ENCODE results near the gene PSMC3IP.

PSMC3IP gene

DNA sequence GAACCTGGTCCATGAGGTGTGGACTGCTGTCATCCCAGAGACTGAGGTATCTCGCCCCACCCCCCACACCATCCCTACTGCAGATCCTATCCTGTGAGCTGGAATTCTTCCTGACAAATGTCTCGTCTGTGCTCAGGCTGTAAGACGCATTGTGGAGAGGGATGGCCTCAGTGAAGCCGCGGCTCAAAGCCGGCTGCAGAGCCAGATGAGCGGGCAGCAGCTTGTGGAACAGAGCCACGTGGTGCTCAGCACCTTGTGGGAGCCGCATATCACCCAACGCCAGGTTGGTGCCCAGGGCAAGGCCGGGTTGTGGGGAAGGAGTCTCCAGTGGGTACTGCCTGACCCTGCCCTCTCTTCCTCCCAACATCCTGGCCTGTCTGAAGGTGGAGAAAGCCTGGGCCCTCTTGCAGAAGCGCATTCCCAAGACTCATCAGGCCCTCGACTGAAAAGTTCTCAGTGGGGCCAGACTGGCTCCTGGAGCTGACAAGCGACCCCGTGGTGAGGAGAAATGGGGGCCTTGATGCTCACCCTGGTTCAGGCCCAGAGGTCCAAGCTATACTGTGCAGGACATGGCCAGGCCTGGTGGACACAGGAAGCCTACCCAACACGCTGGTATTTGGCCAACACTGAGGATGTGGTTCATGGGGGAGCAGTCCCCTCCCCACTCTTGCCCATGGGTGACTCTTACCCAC is 11.9 kb downstream of the PSMC3IP start:
- H3K9me3 ChIP-seq (ENCODE audit: control extremely low read depth in 1 of 5, control insufficient read depth in 4 of 5, insufficient read depth in 2 of 5, low read depth in 1 of 5, low read length in 4 of 5): no peaks in the 10 kb centered on the region
- CTCF ChIA-PET: interaction anchor here (1.0 to 2.7 kb wide), 4 partner anchors 12 to 46 kb away, joined by 3 to 11 read pairs (median 4); partner anchors contain the start of gene PSMC3IP
- peaks cover 4 to 55% (median 47%) of the 10 kb centered on the region in 4 experiments for H3K4me1 ChIP-seq (ENCODE audit: control extremely low read depth in 1 of 4, control insufficient read depth in 4 of 4, insufficient read depth in 4 of 4, low read length in 3 of 4)
- peaks cover 12 to 53% (median 33%) of the 10 kb centered on the region in 4 experiments for H3K36me3 ChIP-seq (ENCODE audit: control insufficient read depth in 4 of 4, insufficient read depth in 4 of 4, low read length in 3 of 4)
- no peak overlapping the region for H3K4me3 ChIP-seq (ENCODE audit: control insufficient read depth in 1 of 7, extremely low read depth in 1 of 7, insufficient read depth in 4 of 7, low read depth in 2 of 7, low read length in 6 of 7)
- POLR2A ChIA-PET: interaction anchor here (1.0 kb wide), 1 partner anchor 11 kb away, joined by 4 read pairs; no protein-coding TSS in a partner anchor
- 95% methylated on average over 16 of the region's 16 CpGs for WGBS (ENCODE audit: insufficient coverage)
- DNase-seq: no peak
- peak overlapping the region in 1 of 2 experiments; percentile 84 for H3K27ac ChIP-seq (ENCODE audit: insufficient read depth in 1 of 2, low read depth in 1 of 2, low read length in 2 of 2, poor library complexity in 1 of 2, severe bottlenecking in 2 of 2)
- H3K27me3 ChIP-seq (replicated peaks in 2 of 5; ENCODE audit: control insufficient read depth in 4 of 5, insufficient read depth in 5 of 5, low read length in 4 of 5): no peaks in the 10 kb centered on the region

DNA sequence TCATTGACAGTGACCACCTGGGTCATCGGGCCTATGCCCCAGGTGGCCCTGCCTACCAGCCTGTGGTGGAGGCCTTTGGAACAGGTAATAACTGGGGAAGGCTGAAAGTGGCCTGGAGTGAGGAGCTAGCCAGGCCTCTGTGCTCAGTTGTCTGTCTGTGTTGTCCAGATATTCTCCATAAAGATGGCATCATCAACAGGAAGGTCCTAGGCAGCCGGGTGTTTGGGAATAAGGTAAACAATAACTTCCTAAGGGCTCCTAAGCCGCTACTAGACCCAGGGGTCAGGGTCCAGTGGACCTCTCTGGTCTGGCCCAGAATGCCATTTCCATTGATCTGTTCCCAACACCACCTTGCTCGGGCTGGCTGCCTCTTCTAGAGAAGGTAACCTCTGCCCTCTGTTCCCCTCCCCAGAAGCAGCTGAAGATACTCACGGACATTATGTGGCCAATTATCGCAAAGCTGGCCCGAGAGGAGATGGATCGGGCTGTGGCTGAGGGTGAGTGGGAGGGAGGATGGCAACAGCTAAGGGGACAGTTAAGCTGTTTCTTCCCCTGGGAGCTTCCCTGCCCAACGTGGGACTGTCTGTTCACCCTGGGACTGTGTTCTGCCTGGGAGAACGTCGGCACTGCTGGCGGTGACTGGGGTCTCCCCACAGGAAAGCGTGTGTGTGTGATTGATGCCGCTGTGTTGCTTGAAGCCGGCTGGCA is 12.6 kb downstream of the PSMC3IP start:
- ChIA-PET POLR2A (no interaction called here), CTCF (interaction anchor here (1.0 to 1.8 kb wide), 5 partner anchors 13 to 45 kb away, joined by 3 to 5 read pairs (median 3); no protein-coding TSS in a partner anchor)
- no peaks in the 10 kb centered on the region for H3K9me3 ChIP-seq (ENCODE audit: control extremely low read depth in 1 of 5, control insufficient read depth in 4 of 5, insufficient read depth in 2 of 5, low read depth in 1 of 5, low read length in 4 of 5)
- no peak for DNase-seq
- H3K36me3 ChIP-seq (ENCODE audit: control insufficient read depth in 4 of 4, insufficient read depth in 4 of 4, low read length in 3 of 4): peaks cover 12 to 50% (median 27%) of the 10 kb centered on the region in 4 experiments
- WGBS (ENCODE audit: insufficient coverage): 96% methylated on average over 10 of the region's 15 CpGs
- no peak overlapping the region for H3K4me3 ChIP-seq (ENCODE audit: control insufficient read depth in 1 of 7, extremely low read depth in 1 of 7, insufficient read depth in 4 of 7, low read depth in 2 of 7, low read length in 6 of 7)
- peaks cover 4 to 58% (median 47%) of the 10 kb centered on the region in 4 experiments for H3K4me1 ChIP-seq (ENCODE audit: control extremely low read depth in 1 of 4, control insufficient read depth in 4 of 4, insufficient read depth in 4 of 4, low read length in 3 of 4)
- no peak overlapping the region for H3K27ac ChIP-seq (ENCODE audit: insufficient read depth in 1 of 2, low read depth in 1 of 2, low read length in 2 of 2, poor library complexity in 1 of 2, severe bottlenecking in 2 of 2)
- no peaks in the 10 kb centered on the region for H3K27me3 ChIP-seq (replicated peaks in 2 of 5; ENCODE audit: control insufficient read depth in 4 of 5, insufficient read depth in 5 of 5, low read length in 4 of 5)

DNA sequence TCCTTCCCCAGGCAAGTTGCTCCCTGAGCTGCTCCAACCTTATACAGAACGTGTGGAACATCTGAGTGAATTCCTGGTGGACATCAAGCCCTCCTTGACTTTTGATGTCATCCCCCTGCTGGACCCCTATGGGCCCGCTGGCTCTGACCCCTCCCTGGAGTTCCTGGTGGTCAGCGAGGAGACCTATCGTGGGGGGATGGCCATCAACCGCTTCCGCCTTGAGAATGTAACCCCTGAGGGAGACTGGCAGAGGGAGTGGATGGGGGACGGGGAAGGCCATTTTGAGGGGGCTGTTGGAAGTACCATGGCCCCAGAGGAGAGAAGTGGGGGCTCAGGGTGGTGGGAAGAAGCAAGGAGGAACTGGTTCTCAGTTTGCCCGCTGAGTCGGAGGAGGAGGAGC is 13.6 kb downstream of the PSMC3IP start:
- H3K36me3 ChIP-seq (ENCODE audit: control insufficient read depth in 4 of 4, insufficient read depth in 4 of 4, low read length in 3 of 4): peaks cover 6 to 39% (median 20%) of the 10 kb centered on the region in 4 experiments
- H3K27ac ChIP-seq (ENCODE audit: insufficient read depth in 1 of 2, low read depth in 1 of 2, low read length in 2 of 2, poor library complexity in 1 of 2, severe bottlenecking in 2 of 2): peak overlapping the region; percentile 59 to 93
- POLR2A ChIA-PET: no interaction called here
- peaks cover 4 to 58% (median 47%) of the 10 kb centered on the region in 4 experiments for H3K4me1 ChIP-seq (ENCODE audit: control extremely low read depth in 1 of 4, control insufficient read depth in 4 of 4, insufficient read depth in 4 of 4, low read length in 3 of 4)
- 96% methylated on average over 7 of the region's 9 CpGs for WGBS (ENCODE audit: insufficient coverage)
- CTCF ChIA-PET: interaction anchor here (0.9 to 1.6 kb wide), 5 partner anchors 13 to 44 kb away, joined by 3 to 5 read pairs (median 3); no protein-coding TSS in a partner anchor
- peak overlapping the region in 1 of 7 experiments; percentile 91 for H3K4me3 ChIP-seq (ENCODE audit: control insufficient read depth in 1 of 7, extremely low read depth in 1 of 7, insufficient read depth in 4 of 7, low read depth in 2 of 7, low read length in 6 of 7)
- H3K27me3 ChIP-seq (replicated peaks in 2 of 5; ENCODE audit: control insufficient read depth in 4 of 5, insufficient read depth in 5 of 5, low read length in 4 of 5): no peaks in the 10 kb centered on the region
- DNase-seq: no peak
- no peaks in the 10 kb centered on the region for H3K9me3 ChIP-seq (ENCODE audit: control extremely low read depth in 1 of 5, control insufficient read depth in 4 of 5, insufficient read depth in 2 of 5, low read depth in 1 of 5, low read length in 4 of 5)

DNA sequence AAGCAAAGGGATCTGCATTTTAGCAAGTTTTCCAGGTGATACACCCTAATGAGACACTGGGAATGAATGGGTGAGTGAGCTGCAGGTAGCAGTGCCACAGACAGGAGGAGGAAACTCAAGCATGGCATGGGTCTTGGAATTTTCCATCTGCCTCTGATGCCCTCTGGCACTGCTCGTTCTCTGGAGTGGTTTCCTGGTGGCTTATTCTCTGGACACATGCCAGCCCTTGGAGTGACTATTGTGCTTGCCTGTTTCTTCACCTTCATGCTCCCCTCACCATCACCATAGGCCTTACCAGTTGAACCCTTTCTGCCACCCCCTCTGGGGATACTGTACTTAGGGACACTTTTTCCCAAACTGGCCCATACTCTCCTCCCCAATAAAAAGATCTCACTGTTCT is 14.0 kb downstream of the PSMC3IP start:
- peak overlapping the region in 2 of 7 experiments; percentile 91 to 97 for H3K4me3 ChIP-seq (ENCODE audit: control insufficient read depth in 1 of 7, extremely low read depth in 1 of 7, insufficient read depth in 4 of 7, low read depth in 2 of 7, low read length in 6 of 7)
- peaks cover 6 to 35% (median 18%) of the 10 kb centered on the region in 4 experiments for H3K36me3 ChIP-seq (ENCODE audit: control insufficient read depth in 4 of 4, insufficient read depth in 4 of 4, low read length in 3 of 4)
- POLR2A ChIA-PET: no interaction called here
- peaks cover 4 to 54% (median 47%) of the 10 kb centered on the region in 4 experiments for H3K4me1 ChIP-seq (ENCODE audit: control extremely low read depth in 1 of 4, control insufficient read depth in 4 of 4, insufficient read depth in 4 of 4, low read length in 3 of 4)
- no peaks in the 10 kb centered on the region for H3K9me3 ChIP-seq (ENCODE audit: control extremely low read depth in 1 of 5, control insufficient read depth in 4 of 5, insufficient read depth in 2 of 5, low read depth in 1 of 5, low read length in 4 of 5)
- DNase-seq: no peak
- WGBS (ENCODE audit: insufficient coverage): 18% methylated on average over 1 of the region's 1 CpG
- peak overlapping the region; percentile 93 to 95 for H3K27ac ChIP-seq (ENCODE audit: insufficient read depth in 1 of 2, low read depth in 1 of 2, low read length in 2 of 2, poor library complexity in 1 of 2, severe bottlenecking in 2 of 2)
- H3K27me3 ChIP-seq (replicated peaks in 2 of 5; ENCODE audit: control insufficient read depth in 4 of 5, insufficient read depth in 5 of 5, low read length in 4 of 5): no peaks in the 10 kb centered on the region
- CTCF ChIA-PET: interaction anchor here (0.9 to 1.6 kb wide), 4 partner anchors 13 to 17 kb away, joined by 3 to 5 read pairs (median 4); no protein-coding TSS in a partner anchor

DNA sequence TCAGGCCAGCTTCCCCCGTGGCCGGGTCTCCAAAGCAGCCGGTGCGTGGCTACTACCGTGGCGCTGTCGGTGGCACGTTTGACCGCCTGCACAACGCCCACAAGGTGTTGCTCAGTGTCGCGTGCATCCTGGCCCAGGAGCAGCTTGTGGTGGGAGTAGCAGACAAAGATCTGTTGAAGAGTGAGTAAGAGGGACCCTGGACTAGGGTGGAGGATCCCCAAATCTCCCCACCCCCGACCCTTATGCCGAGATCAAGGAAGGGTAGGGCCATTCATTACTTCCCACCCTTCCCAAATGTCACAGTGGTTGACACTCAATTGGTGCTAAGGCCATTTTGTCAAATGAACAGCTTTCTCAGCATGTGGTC is 14.4 kb downstream of the PSMC3IP start:
- Histone ChIP-seq H3K9me3 (ENCODE audit: control extremely low read depth in 1 of 5, control insufficient read depth in 4 of 5, insufficient read depth in 2 of 5, low read depth in 1 of 5, low read length in 4 of 5) (no peaks in the 10 kb centered on the region), H3K27me3 (replicated peaks in 2 of 5; ENCODE audit: control insufficient read depth in 4 of 5, insufficient read depth in 5 of 5, low read length in 4 of 5) (no peaks in the 10 kb centered on the region), H3K4me1 (ENCODE audit: control extremely low read depth in 1 of 4, control insufficient read depth in 4 of 4, insufficient read depth in 4 of 4, low read length in 3 of 4) (peaks cover 4 to 50% (median 45%) of the 10 kb centered on the region in 4 experiments), H3K36me3 (ENCODE audit: control insufficient read depth in 4 of 4, insufficient read depth in 4 of 4, low read length in 3 of 4) (peaks cover 6 to 32% (median 17%) of the 10 kb centered on the region in 4 experiments), H3K4me3 (ENCODE audit: control insufficient read depth in 1 of 7, extremely low read depth in 1 of 7, insufficient read depth in 4 of 7, low read depth in 2 of 7, low read length in 6 of 7) (peak overlapping the region in 6 of 7 experiments; percentile 82 to 97 (median 86)), H3K27ac (ENCODE audit: insufficient read depth in 1 of 2, low read depth in 1 of 2, low read length in 2 of 2, poor library complexity in 1 of 2, severe bottlenecking in 2 of 2) (peak overlapping the region; percentile 93 to 95)
- WGBS (ENCODE audit: insufficient coverage): 90% methylated on average over 10 of the region's 14 CpGs
- ChIA-PET CTCF (interaction anchor here (0.9 to 1.5 kb wide), 3 partner anchors 14 to 17 kb away, joined by 3 to 5 read pairs (median 4); no protein-coding TSS in a partner anchor), POLR2A (interaction anchor here (0.6 kb wide), 1 partner anchor 29 kb away, joined by 3 read pairs; no protein-coding TSS in a partner anchor)
- DNase-seq: no peak

DNA sequence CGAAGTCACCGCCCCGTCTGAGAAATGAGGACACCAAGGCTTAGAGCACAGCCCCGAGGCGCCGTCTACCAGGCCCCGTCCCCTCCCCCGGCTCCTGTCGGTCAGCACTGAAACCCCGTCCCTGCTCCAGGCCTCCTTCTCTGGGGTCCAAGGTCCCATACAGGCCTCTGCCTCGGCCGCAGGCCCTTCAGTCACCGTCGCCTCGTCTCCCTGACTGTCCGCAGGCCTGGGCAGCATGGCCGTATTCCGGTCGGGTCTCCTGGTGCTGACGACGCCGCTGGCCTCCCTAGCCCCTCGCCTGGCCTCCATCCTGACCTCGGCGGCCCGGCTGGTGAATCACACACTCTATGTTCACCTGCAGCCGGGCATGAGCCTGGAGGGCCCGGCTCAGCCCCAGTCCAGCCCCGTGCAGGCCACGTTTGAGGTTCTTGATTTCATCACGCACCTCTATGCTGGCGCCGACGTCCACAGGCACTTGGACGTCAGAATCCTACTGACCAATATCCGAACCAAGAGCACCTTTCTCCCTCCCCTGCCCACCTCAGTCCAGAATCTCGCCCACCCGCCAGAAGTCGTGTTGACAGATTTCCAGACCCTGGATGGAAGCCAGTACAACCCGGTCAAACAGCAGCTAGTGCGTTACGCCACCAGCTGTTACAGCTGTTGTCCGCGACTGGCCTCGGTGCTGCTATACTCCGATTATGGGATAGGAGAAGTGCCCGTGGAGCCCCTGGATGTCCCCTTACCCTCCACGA is 15.0 kb downstream of the PSMC3IP start:
- H3K4me3 ChIP-seq (ENCODE audit: control insufficient read depth in 1 of 7, extremely low read depth in 1 of 7, insufficient read depth in 4 of 7, low read depth in 2 of 7, low read length in 6 of 7): peak overlapping the region; percentile 54 to 97 (median 83)
- ChIA-PET POLR2A (interaction anchor here (0.6 kb wide), 1 partner anchor 28 kb away, joined by 3 read pairs; no protein-coding TSS in a partner anchor), CTCF (interaction anchor here (0.9 to 1.3 kb wide), 2 partner anchors 14 to 16 kb away, joined by 3 to 4 read pairs; no protein-coding TSS in a partner anchor)
- H3K4me1 ChIP-seq (ENCODE audit: control extremely low read depth in 1 of 4, control insufficient read depth in 4 of 4, insufficient read depth in 4 of 4, low read length in 3 of 4): peaks cover under 1 to 46% (median 41%) of the 10 kb centered on the region in 4 experiments
- H3K9me3 ChIP-seq (ENCODE audit: control extremely low read depth in 1 of 5, control insufficient read depth in 4 of 5, insufficient read depth in 2 of 5, low read depth in 1 of 5, low read length in 4 of 5): no peaks in the 10 kb centered on the region
- H3K27me3 ChIP-seq (replicated peaks in 2 of 5; ENCODE audit: control insufficient read depth in 4 of 5, insufficient read depth in 5 of 5, low read length in 4 of 5): no peaks in the 10 kb centered on the region
- no peak for DNase-seq
- peak overlapping the region; percentile 93 to 95 for H3K27ac ChIP-seq (ENCODE audit: insufficient read depth in 1 of 2, low read depth in 1 of 2, low read length in 2 of 2, poor library complexity in 1 of 2, severe bottlenecking in 2 of 2)
- 21% methylated on average over 47 of the region's 48 CpGs for WGBS (ENCODE audit: insufficient coverage)
- peaks cover 6 to 32% (median 17%) of the 10 kb centered on the region in 4 experiments for H3K36me3 ChIP-seq (ENCODE audit: control insufficient read depth in 4 of 4, insufficient read depth in 4 of 4, low read length in 3 of 4)

Measured in common myeloid progenitor, CD34-positive (primary cell).